Measurements from ENCODE around the gene L3MBTL3. TPM values are rescaled to one million over a fixed set of nuclear protein-coding genes. Genes with fewer than 3 reads are reported as not detected.

L3MBTL3 gene
- total and polyA plus RNA-seq, 9 donors, result 6.5 to 17.9 (median 13.5) TPM

DNA sequence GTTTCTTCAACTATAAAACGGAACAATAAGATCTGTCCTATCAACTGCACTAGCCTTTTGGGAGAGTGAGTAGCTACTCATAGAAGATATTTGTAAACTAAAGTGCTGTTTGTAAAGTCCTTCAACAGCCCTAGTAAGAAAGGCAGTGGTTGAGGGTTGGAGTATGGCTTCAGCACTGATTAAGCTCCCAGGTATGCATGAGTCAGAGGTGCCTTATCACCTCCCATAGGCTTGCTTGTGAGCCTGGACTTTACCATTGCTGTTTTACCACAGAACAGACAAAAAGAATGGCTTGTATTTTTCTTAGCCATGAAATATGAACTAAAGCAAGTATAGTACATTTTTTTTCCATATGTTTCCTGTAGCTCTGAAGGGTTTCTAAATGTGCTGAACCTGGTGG lies 160.3 kb downstream of the L3MBTL3 start:
- intact Hi-C loops (cut with DNase I), result no loop called here
- no peaks in the 10 kb centered on the region for H3K27me3 ChIP-seq
- H3K27ac ChIP-seq, result no peak overlapping the region
- H3K4me3 ChIP-seq, result no peak overlapping the region
- H3K4me1 ChIP-seq (ENCODE audit: insufficient read depth), result no peaks in the 10 kb centered on the region
- TF ChIP-seq, protein P1, sequence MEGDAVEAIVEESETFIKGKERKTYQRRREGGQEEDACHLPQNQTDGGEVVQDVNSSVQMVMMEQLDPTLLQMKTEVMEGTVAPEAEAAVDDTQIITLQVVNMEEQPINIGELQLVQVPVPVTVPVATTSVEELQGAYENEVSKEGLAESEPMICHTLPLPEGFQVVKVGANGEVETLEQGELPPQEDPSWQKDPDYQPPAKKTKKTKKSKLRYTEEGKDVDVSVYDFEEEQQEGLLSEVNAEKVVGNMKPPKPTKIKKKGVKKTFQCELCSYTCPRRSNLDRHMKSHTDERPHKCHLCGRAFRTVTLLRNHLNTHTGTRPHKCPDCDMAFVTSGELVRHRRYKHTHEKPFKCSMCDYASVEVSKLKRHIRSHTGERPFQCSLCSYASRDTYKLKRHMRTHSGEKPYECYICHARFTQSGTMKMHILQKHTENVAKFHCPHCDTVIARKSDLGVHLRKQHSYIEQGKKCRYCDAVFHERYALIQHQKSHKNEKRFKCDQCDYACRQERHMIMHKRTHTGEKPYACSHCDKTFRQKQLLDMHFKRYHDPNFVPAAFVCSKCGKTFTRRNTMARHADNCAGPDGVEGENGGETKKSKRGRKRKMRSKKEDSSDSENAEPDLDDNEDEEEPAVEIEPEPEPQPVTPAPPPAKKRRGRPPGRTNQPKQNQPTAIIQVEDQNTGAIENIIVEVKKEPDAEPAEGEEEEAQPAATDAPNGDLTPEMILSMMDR (IDR thresholded peaks at IDR 0.05), result no peak
- TF ChIP-seq POLR2A (IDR thresholded peaks at IDR 0.05), result no peak
- TF ChIP-seq EP300 (IDR thresholded peaks at IDR 0.05), result no peak
- H3K36me3 ChIP-seq, result no peaks in the 10 kb centered on the region
- no peak for DNase-seq
- H3K9me3 ChIP-seq, result no peaks in the 10 kb centered on the region
- 91 to 100% (median 95%) methylated on average over 1 of the region's 1 CpG for WGBS, 3 donors

DNA sequence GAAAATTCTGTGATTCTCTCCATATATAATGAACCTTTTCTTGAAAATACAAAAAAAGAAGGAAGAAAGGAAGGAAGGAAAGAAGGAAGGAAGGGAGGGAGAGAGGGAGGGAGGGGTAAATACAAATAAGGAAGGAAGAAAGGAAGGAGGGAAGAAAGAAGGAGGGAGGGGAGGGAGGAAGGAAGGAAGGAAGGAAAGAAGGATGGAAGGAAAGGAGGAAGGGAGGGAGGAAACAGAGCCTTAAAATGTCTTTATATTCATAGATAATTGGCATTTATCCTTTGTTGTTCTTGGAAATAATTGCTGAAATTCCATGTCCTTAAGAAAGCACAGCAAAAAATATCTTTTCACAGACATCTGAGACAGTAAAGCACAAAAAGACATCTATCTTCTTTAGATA lies 164.1 kb downstream of the L3MBTL3 start:
- Histone ChIP-seq H3K9me3 (no peaks in the 10 kb centered on the region), H3K36me3 (no peaks in the 10 kb centered on the region), H3K4me3 (no peak overlapping the region), H3K27ac (no peak overlapping the region), H3K27me3 (no peaks in the 10 kb centered on the region), H3K4me1 (ENCODE audit: insufficient read depth) (no peaks in the 10 kb centered on the region)
- intact Hi-C loops (cut with DNase I), result no loop called here
- TF ChIP-seq POLR2A (IDR thresholded peaks at IDR 0.05) (no peak), EP300 (IDR thresholded peaks at IDR 0.05) (no peak)
- TF ChIP-seq, protein P1 (IDR thresholded peaks at IDR 0.05), result no peak
- DNase-seq, result no peak

DNA sequence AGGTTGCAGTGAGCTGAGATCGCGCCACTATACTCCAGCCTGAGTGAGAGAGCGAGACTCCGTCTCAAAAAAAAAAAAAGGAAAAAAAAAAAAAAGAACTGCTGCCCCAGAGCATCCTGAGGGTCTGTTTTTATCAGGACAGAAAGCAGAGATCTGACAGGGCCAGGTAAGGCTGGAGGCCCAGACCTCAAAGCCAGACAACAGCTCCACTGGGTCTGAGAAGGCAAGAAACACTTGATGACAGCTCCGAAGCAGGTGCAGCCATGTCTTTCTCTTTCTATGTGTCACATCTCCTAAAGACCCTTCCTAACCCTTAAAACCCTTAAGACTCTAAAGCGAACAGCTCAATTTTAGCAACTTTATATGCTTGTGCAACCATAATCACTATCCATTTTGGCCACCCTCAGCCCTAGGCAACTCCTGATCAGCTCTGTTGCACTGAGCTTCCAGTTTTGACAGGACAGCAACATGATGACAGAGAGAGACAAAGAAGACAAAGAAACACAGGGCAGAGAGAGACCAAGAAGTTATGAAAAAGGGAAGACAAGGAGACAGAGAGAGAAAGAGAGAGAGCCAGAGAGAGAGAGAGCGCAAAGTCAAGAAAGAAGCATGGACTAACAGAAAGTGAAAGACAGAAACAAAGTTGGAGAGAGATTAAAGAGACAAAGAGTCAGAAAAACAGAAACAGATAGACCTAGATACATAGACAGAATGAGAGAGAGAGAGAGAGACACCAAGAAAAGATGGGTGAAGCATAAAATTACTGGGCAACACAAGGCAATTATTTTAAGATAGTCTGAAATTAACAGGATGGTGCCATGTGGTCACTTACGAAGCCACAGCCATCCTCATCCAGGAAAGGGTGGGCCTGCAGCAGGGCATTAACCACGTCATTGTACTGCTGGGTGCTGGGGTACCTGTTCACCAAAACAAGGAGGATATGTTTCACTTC lies 165.2 kb downstream of the L3MBTL3 start:
- H3K27me3 ChIP-seq, result no peaks in the 10 kb centered on the region
- intact Hi-C loops (cut with DNase I), result no loop called here
- DNase-seq, result no peak
- TF ChIP-seq POLR2A (IDR thresholded peaks at IDR 0.05) (no peak), EP300 (IDR thresholded peaks at IDR 0.05) (no peak)
- TF ChIP-seq, protein P1 (IDR thresholded peaks at IDR 0.05), result no peak
- 93 to 95% (median 94%) methylated on average over 9 of the region's 9 CpGs for WGBS, 3 donors
- H3K36me3 ChIP-seq, result no peaks in the 10 kb centered on the region
- H3K27ac ChIP-seq, result no peak overlapping the region
- H3K4me3 ChIP-seq, result no peak overlapping the region
- H3K9me3 ChIP-seq, result no peaks in the 10 kb centered on the region
- no peaks in the 10 kb centered on the region for H3K4me1 ChIP-seq (ENCODE audit: insufficient read depth)

DNA sequence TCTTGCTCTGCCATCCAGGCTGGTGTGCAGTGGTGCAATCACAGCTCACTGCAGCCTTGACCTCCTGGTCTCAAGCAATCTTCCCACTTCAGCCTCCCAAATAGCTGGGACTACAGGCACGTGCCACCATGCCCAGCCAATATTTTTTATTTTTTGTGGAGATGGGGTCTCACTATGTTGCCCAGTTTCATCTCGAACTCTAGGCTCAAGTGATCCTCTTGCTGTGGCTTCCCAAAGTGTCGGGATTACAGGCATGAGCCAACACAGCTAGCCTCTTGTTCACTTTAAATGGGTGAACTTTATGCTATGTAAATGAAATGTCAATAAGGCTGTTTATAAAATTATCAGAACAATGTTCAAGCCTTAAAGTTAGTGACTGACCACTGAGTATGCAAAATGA lies 167.3 kb downstream of the L3MBTL3 start:
- no peaks in the 10 kb centered on the region for H3K36me3 ChIP-seq
- no peaks in the 10 kb centered on the region for H3K27me3 ChIP-seq
- intact Hi-C loops (cut with DNase I), result no loop called here
- no peaks in the 10 kb centered on the region for H3K9me3 ChIP-seq
- H3K4me3 ChIP-seq, result no peak overlapping the region
- WGBS, 3 donors, result 66 to 96% (median 92%) methylated on average over 3 of the region's 3 CpGs
- no peak overlapping the region for H3K27ac ChIP-seq
- TF ChIP-seq POLR2A (IDR thresholded peaks at IDR 0.05) (no peak), EP300 (IDR thresholded peaks at IDR 0.05) (no peak)
- TF ChIP-seq, protein P1 (IDR thresholded peaks at IDR 0.05), result no peak
- H3K4me1 ChIP-seq (ENCODE audit: insufficient read depth), result no peaks in the 10 kb centered on the region
- no peak for DNase-seq
